B cell (primary cell): ENCODE results near the gene NOTCH1. TPM values are rescaled to one million over a fixed set of nuclear protein-coding genes. Genes with fewer than 3 reads are reported as not detected.

Experiments
- ATAC-seq: fragments of 200-7000 bp; cut with Tn5 transposase; one replicate; pipeline ENCODE4 v1.10.0; 2021; ENCODE audit warnings: low read depth, mild to moderate bottlenecking, moderate number of reproducible peaks, moderate library complexity
- CTCF ChIA-PET: fragments of 350-600 bp; sonication (Branson Sonifier 250); formaldehyde crosslinking; loops from one replicate; lab custom pipeline; 2021; ENCODE audit warnings: antibody characterized with exemption, inconsistent platforms; lab: Charles Lee
- POLR2A ChIA-PET: fragments of 350-600 bp; sonication (Branson Sonifier 250); formaldehyde crosslinking; loops from one replicate; lab custom pipeline; 2021; ENCODE audit warnings: antibody characterized with exemption; lab: Charles Lee
- DNase-seq: peaks from one replicate; pipeline ENCODE4 v3.0.0; 2013
- H2AFZ ChIP-seq: 2 replicates; pipeline ENCODE4 v1.6.1; 2012; ENCODE audit warnings: mild to moderate bottlenecking, low read depth, low read length; ENCODE audit not compliant: insufficient read depth, poor library complexity, severe bottlenecking
- H3K27ac ChIP-seq, 2 donors: 1 replicate in 1 of 2; 2 replicates in 1 of 2; pipeline ENCODE4 v1.5.1; 2012 to 2013; ENCODE audit warnings: low read length in 2 of 2, mild to moderate bottlenecking in 2 of 2, moderate library complexity in 1 of 2
- H3K27me3 ChIP-seq, 4 experiments: fragments of 200-600 bp in 1 of 4; sonication (generic) in 1 of 4; replicated peaks in 1 of 4; 1 replicate in 2 of 4; 2 replicates in 2 of 4; pipeline versions ENCODE4 v1.6.1 to v1.7.0; 2013 to 2016; ENCODE audit warnings: low read length in 3 of 4, mild to moderate bottlenecking in 2 of 4, mixed read lengths in 1 of 4, moderate library complexity in 1 of 4; ENCODE audit not compliant: insufficient read depth in 4 of 4, control insufficient read depth in 3 of 4; ENCODE audit errors: control extremely low read depth in 1 of 4
- H3K36me3 ChIP-seq, 2 experiments: replicated peaks in 1 of 2; 1 replicate in 1 of 2; 2 replicates in 1 of 2; pipeline versions ENCODE4 v1.6.1 to v1.7.1; 2013; ENCODE audit warnings: low read length in 1 of 2; ENCODE audit not compliant: insufficient read depth in 2 of 2, control insufficient read depth in 1 of 2; ENCODE audit errors: control extremely low read depth in 1 of 2, extremely low read depth in 1 of 2
- H3K4me1 ChIP-seq, 2 donors: fragments of 200-600 bp in 1 of 2; sonication (generic) in 1 of 2; 1 replicate in 1 of 2; 2 replicates in 1 of 2; pipeline versions ENCODE4 v1.5.1 to v1.6.1; 2013 to 2017; ENCODE audit warnings: low read length in 2 of 2; ENCODE audit not compliant: control insufficient read depth in 2 of 2, insufficient read depth in 2 of 2
- H3K4me2 ChIP-seq: replicated peaks from 2 replicates; pipeline ENCODE3; 2012; ENCODE audit warnings: mild to moderate bottlenecking, low read depth, low read length; ENCODE audit not compliant: poor library complexity, severe bottlenecking
- H3K4me3 ChIP-seq, 5 experiments: fragments of 200-600 bp in 1 of 5; sonication (generic) in 1 of 5; 1 replicate in 3 of 5; 2 replicates in 2 of 5; pipeline versions ENCODE4 v1.5.1 to v1.7.0; 2011 to 2016; ENCODE audit warnings: low read length in 4 of 5, mild to moderate bottlenecking in 4 of 5, low read depth in 2 of 5, control low read depth in 1 of 5, moderate library complexity in 1 of 5; ENCODE audit not compliant: insufficient read depth in 1 of 5; ENCODE audit errors: control extremely low read depth in 1 of 5, extremely low read depth in 1 of 5
- H3K79me2 ChIP-seq: fragments of 200-600 bp; sonication (generic); one replicate; pipeline ENCODE4 v1.6.0; 2016; ENCODE audit warnings: low read length; ENCODE audit not compliant: control insufficient read depth, insufficient read depth
- H3K9ac ChIP-seq: fragments of 200-600 bp; sonication (generic); 2 replicates; pipeline ENCODE4 v1.6.1; 2017; ENCODE audit warnings: mild to moderate bottlenecking, low read length, moderate library complexity
- H3K9me3 ChIP-seq, 3 donors: one replicate each; pipeline versions ENCODE4 v1.6.1 to v1.7.1; 2013; ENCODE audit warnings: low read length in 2 of 3; ENCODE audit not compliant: control insufficient read depth in 2 of 3, insufficient read depth in 1 of 3; ENCODE audit errors: control extremely low read depth in 1 of 3
- H4K20me1 ChIP-seq: 2 replicates; pipeline ENCODE4 v1.6.0; 2012; ENCODE audit warnings: mild to moderate bottlenecking, low read length; ENCODE audit not compliant: insufficient read depth, control insufficient read depth, poor library complexity, severe bottlenecking
- H3K27ac Mint-ChIP-seq: one replicate; pipeline ENCODE4 v1.8.0; 2021; ENCODE audit warnings: mixed read lengths
- H3K27me3 Mint-ChIP-seq: one replicate; pipeline ENCODE4 v1.8.0; 2021; ENCODE audit warnings: mixed read lengths
- H3K4me1 Mint-ChIP-seq: one replicate; pipeline ENCODE4 v1.8.0; 2021; ENCODE audit warnings: mixed read lengths
- H3K4me3 Mint-ChIP-seq: one replicate; pipeline ENCODE4 v1.8.0; 2021; ENCODE audit warnings: mixed read lengths
- H3K9me3 Mint-ChIP-seq: one replicate; pipeline ENCODE4 v1.8.0; 2022; ENCODE audit warnings: mixed read lengths; ENCODE audit not compliant: insufficient read depth
- CTCF ChIP-seq: fragments of 200-600 bp; IDR thresholded peaks from one replicate; pipeline ENCODE4 v1.8.0; 2022; ENCODE audit warnings: antibody characterized with exemption, mild to moderate bottlenecking
- EZH2 ChIP-seq: IDR thresholded peaks from 2 replicates; pipeline ENCODE4 v1.6.1; 2012; ENCODE audit warnings: borderline replicate concordance, low read depth, mild to moderate bottlenecking, moderate library complexity, low read length; ENCODE audit not compliant: insufficient read depth, poor library complexity, severe bottlenecking
- WGBS: methylation state at CpG from one replicate; pipeline ENCODE4 v1.1.5; 2013; ENCODE audit warnings: missing lambda C conversion rate; ENCODE audit not compliant: insufficient coverage; 5-methylcytosine and 5-hydroxymethylcytosine counted together
- intact Hi-C: fragments of 100-400 bp; cut with micrococcal nuclease; formaldehyde crosslinking; loops from one replicate; pipeline ENCODE4 v1.10.0; 2022
- polyA plus RNA-seq: library from polyadenylated mRNA; depleted of rRNA; stranded (reverse); fragments of >200 nt; gene quantifications from 2 replicates; pipeline ENCODE4 v1.2.3, GENCODE V29; 2012
- total RNA-seq, 2 donors: library from RNA; stranded (reverse); fragments of 120-200 nt in 1 of 2; gene quantifications; 1 replicate in 1 of 2; 2 replicates in 1 of 2; pipeline versions ENCODE4 v1.2.3 to v1.2.4, GENCODE V29; 2013 to 2022

NOTCH1 gene
- total and polyA plus RNA-seq, 2 donors (not counting 1 experiment from before 2014, with no cell fraction given), result 16.6 to 38.5 TPM

- 93% methylated on average over 30 of the region's 34 CpGs for WGBS
- Histone ChIP-seq H3K4me1 (no peaks in the 10 kb centered on the region), H3K27ac (no peak overlapping the region), H4K20me1 (no peaks in the 10 kb centered on the region), H2AFZ (no peak overlapping the region), H3K36me3 (no peaks in the 10 kb centered on the region), H3K4me3 (no peak overlapping the region), H3K9me3 (no peaks in the 10 kb centered on the region), H3K79me2 (no peaks in the 10 kb centered on the region), H3K9ac (no peak overlapping the region), H3K4me2 (no peak overlapping the region), H3K27me3 (no peaks in the 10 kb centered on the region)
- no peak overlapping the region for H3K4me3 Mint-ChIP-seq
- no peak overlapping the region for H3K27ac Mint-ChIP-seq
- ChIA-PET POLR2A (interaction anchor here (0.7 kb wide), 1 partner anchor 8 kb away, joined by 5 read pairs; no protein-coding TSS in a partner anchor), CTCF (interaction anchor here (1.0 kb wide), 1 partner anchor 59 kb away, joined by 8 read pairs; no protein-coding TSS in a partner anchor)
- intact Hi-C loops, result no loop called here
- no peaks in the 10 kb centered on the region for H3K9me3 Mint-ChIP-seq
- no peak for TF ChIP-seq CTCF
- TF ChIP-seq EZH2, result no peak
- H3K27me3 Mint-ChIP-seq, result peaks cover 3% of the 10 kb centered on the region
- ATAC-seq (no peak), DNase-seq (no peak)
- H3K4me1 Mint-ChIP-seq, result no peaks in the 10 kb centered on the region
Measured at GRCh38 chr9:136572828-136573625, 27.2 kb upstream of the NOTCH1 start.
